Lower leg skin (tissue), 3 donors: ENCODE results near the gene NPRL2.

ENCODE experiments used
- POLR2A ChIP-seq, 2 donors: fragments of 450-650 bp; IDR thresholded peaks; one replicate each; pipeline ENCODE4 v1.6.1; 2016 to 2017; ENCODE audit warnings: antibody characterized with exemption in 2 of 2, mild to moderate bottlenecking in 1 of 2, moderate library complexity in 1 of 2
- TF ChIP-seq, protein P1 (sequence below), 3 donors: fragments of 450-650 bp; IDR thresholded peaks; one replicate each; pipeline ENCODE4 v1.5.1; 2016; ENCODE audit warnings: antibody characterized with exemption in 3 of 3, mild to moderate bottlenecking in 3 of 3, moderate library complexity in 2 of 3

DNA sequence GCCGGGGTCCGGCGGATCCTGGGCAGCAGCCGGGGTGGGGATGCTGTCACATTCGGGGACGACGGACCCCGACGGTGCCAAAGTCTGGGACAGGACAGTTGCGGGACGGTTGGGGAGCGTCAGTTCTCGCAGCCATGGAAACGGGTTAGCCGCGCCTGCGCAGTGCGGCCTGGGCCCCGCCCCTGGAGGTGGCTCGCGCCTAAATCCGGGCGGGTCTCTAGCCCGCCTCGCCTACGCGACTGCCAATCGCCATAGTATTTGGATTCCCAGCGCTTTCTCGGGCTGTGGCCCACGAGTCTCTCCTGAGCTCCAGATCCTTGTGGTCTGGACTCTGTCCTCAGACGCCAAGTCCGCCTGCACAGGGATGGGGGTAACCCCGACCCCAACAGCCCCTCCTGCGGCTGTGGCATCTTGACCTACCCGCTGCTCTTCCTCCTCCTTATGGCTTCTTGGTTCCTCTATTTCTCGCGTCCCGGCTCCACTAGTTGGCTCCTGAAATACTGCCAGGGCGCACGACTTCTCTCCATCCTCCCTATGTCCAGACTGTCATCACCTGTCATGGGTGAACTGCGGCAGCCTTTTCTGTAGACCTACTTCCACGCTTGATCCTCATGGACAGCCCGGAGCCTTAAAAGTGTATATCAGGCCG, 4.9 kb downstream of the NPRL2 start, which contains the start of gene ZMYND10:
- TF ChIP-seq, protein P1, sequence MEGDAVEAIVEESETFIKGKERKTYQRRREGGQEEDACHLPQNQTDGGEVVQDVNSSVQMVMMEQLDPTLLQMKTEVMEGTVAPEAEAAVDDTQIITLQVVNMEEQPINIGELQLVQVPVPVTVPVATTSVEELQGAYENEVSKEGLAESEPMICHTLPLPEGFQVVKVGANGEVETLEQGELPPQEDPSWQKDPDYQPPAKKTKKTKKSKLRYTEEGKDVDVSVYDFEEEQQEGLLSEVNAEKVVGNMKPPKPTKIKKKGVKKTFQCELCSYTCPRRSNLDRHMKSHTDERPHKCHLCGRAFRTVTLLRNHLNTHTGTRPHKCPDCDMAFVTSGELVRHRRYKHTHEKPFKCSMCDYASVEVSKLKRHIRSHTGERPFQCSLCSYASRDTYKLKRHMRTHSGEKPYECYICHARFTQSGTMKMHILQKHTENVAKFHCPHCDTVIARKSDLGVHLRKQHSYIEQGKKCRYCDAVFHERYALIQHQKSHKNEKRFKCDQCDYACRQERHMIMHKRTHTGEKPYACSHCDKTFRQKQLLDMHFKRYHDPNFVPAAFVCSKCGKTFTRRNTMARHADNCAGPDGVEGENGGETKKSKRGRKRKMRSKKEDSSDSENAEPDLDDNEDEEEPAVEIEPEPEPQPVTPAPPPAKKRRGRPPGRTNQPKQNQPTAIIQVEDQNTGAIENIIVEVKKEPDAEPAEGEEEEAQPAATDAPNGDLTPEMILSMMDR (IDR thresholded peaks at IDR 0.05): no peak
- no peak for TF ChIP-seq POLR2A (IDR thresholded peaks at IDR 0.05)
